ENCODE data around the gene DOCK6.
"Not testable (repeated sequence)": the region's sequence is repeated elsewhere in the genome, so short reads cannot be mapped to it uniquely, and the experiment has no call there.

The DOCK6 gene

GRCh38 chr19:11171144-11171543 is 91.2 kb downstream of the DOCK6 start:
- no peak for DNase-seq

- DNase-seq, result no peak
Measured at GRCh38 chr19:11169896-11170678, 92.2 kb downstream of the DOCK6 start.

GRCh38 chr19:11168568-11168967 is 93.8 kb downstream of the DOCK6 start:
- no peak for DNase-seq

GRCh38 chr19:11166281-11167142 is 95.8 kb downstream of the DOCK6 start:
- DNase-seq, result no peak

GRCh38 chr19:11165486-11166030 is 96.8 kb downstream of the DOCK6 start:
- DNase-seq, result no peak

GRCh38 chr19:11164879-11165406 is 97.4 kb downstream of the DOCK6 start:
- DNase-seq, result no peak

- DNase-seq, result no peak
Measured at GRCh38 chr19:11164296-11164695, 98.0 kb downstream of the DOCK6 start.

GRCh38 chr19:11160440-11160768 is 101.9 kb downstream of the DOCK6 start:
- DNase-seq, result not testable (repeated sequence)

GRCh38 chr19:11159598-11160439 is 102.5 kb downstream of the DOCK6 start:
- DNase-seq, result no peak

- DNase-seq, result peak; percentile 99
Measured at GRCh38 chr19:11155373-11156120, 106.8 kb downstream of the DOCK6 start, which contains the start of gene SPC24. Gene SPC24 (minus strand): TSS chr19:11155782. CDS start chr19:11155776, 6 bp downstream.

GRCh38 chr19:11154683-11155047 is 107.7 kb downstream of the DOCK6 start:
- DNase-seq, result no peak

GRCh38 chr19:11152318-11153062 is 109.8 kb downstream of the DOCK6 start:
- no peak for DNase-seq

GRCh38 chr19:11151181-11151580 is 111.1 kb downstream of the DOCK6 start:
- DNase-seq, result no peak
